Measurements from ENCODE around the gene OR4D1.
A peak's percentile ranks its signal among the peaks of the same experiment; 100 is the strongest.

OR4D1 gene

GRCh38 chr17:58148609-58149008, 425 bp downstream of the OR4D1 start:
- no peak overlapping the region for H3K27ac ChIP-seq (ENCODE audit: low read depth, low read length)
- H3K4me1 ChIP-seq (ENCODE audit: control insufficient read depth in 1 of 2, insufficient read depth in 2 of 2, low read length in 2 of 2) = no peaks in the 10 kb centered on the region
- peaks cover 3 to 9% of the 10 kb centered on the region in 2 donors for H3K9me3 ChIP-seq (ENCODE audit: control insufficient read depth in 1 of 2, low read length in 2 of 2)
- no peaks in the 10 kb centered on the region for H3K36me3 ChIP-seq (ENCODE audit: control insufficient read depth in 1 of 2, insufficient read depth in 2 of 2, low read length in 2 of 2)
- no peak overlapping the region for H3K9ac ChIP-seq (ENCODE audit: low read depth in 1 of 2, low read length in 2 of 2)
- H3K4me3 ChIP-seq (ENCODE audit: low read depth in 1 of 2, low read length in 2 of 2) = no peak overlapping the region
- H3K27me3 ChIP-seq (ENCODE audit: control insufficient read depth in 1 of 2, insufficient read depth in 2 of 2, low read length in 2 of 2) = peaks cover 13 to 18% of the 10 kb centered on the region in 2 donors

GRCh38 chr17:58150394-58150793, 2.2 kb downstream of the OR4D1 start:
- peaks cover 0 to 6% of the 10 kb centered on the region in 2 donors for H3K9me3 ChIP-seq (ENCODE audit: control insufficient read depth in 1 of 2, low read length in 2 of 2)
- H3K27me3 ChIP-seq (ENCODE audit: control insufficient read depth in 1 of 2, insufficient read depth in 2 of 2, low read length in 2 of 2) = peaks cover 18 to 21% of the 10 kb centered on the region in 2 donors
- H3K27ac ChIP-seq (ENCODE audit: low read depth, low read length) = no peak overlapping the region

GRCh38 chr17:58153046-58153445, 4.9 kb downstream of the OR4D1 start:
- H3K9ac ChIP-seq (ENCODE audit: low read depth in 1 of 2, low read length in 2 of 2) = no peak overlapping the region
- H3K36me3 ChIP-seq (ENCODE audit: control insufficient read depth in 1 of 2, insufficient read depth in 2 of 2, low read length in 2 of 2) = no peaks in the 10 kb centered on the region
- no peak overlapping the region for H3K4me3 ChIP-seq (ENCODE audit: low read depth in 1 of 2, low read length in 2 of 2)
- peaks cover 0 to 5% of the 10 kb centered on the region in 2 donors for H3K4me1 ChIP-seq (ENCODE audit: control insufficient read depth in 1 of 2, insufficient read depth in 2 of 2, low read length in 2 of 2)
- H3K27ac ChIP-seq (ENCODE audit: low read depth, low read length) = no peak overlapping the region
- no peaks in the 10 kb centered on the region for H3K9me3 ChIP-seq (ENCODE audit: control insufficient read depth in 1 of 2, low read length in 2 of 2)
- H3K27me3 ChIP-seq (ENCODE audit: control insufficient read depth in 1 of 2, insufficient read depth in 2 of 2, low read length in 2 of 2) = peaks cover 33 to 39% of the 10 kb centered on the region in 2 donors

More at GRCh38 chr17:58150394-58150793, 2.2 kb downstream of the OR4D1 start:
- H3K4me3 ChIP-seq (ENCODE audit: low read depth in 1 of 2, low read length in 2 of 2) = no peak overlapping the region
- H3K36me3 ChIP-seq (ENCODE audit: control insufficient read depth in 1 of 2, insufficient read depth in 2 of 2, low read length in 2 of 2) = no peaks in the 10 kb centered on the region
- no peak overlapping the region for H3K9ac ChIP-seq (ENCODE audit: low read depth in 1 of 2, low read length in 2 of 2)
- H3K4me1 ChIP-seq (ENCODE audit: control insufficient read depth in 1 of 2, insufficient read depth in 2 of 2, low read length in 2 of 2) = no peaks in the 10 kb centered on the region

GRCh38 chr17:58153671-58154070, 5.5 kb downstream of the OR4D1 start:
- Histone ChIP-seq H3K36me3 (ENCODE audit: control insufficient read depth in 1 of 2, insufficient read depth in 2 of 2, low read length in 2 of 2) (no peaks in the 10 kb centered on the region), H3K9me3 (ENCODE audit: control insufficient read depth in 1 of 2, low read length in 2 of 2) (no peaks in the 10 kb centered on the region), H3K4me1 (ENCODE audit: control insufficient read depth in 1 of 2, insufficient read depth in 2 of 2, low read length in 2 of 2) (peaks cover 0 to 5% of the 10 kb centered on the region in 2 donors), H3K27me3 (ENCODE audit: control insufficient read depth in 1 of 2, insufficient read depth in 2 of 2, low read length in 2 of 2) (peaks cover 29 to 36% of the 10 kb centered on the region in 2 donors), H3K9ac (ENCODE audit: low read depth in 1 of 2, low read length in 2 of 2) (no peak overlapping the region), H3K4me3 (ENCODE audit: low read depth in 1 of 2, low read length in 2 of 2) (no peak overlapping the region), H3K27ac (ENCODE audit: low read depth, low read length) (no peak overlapping the region)

- Histone ChIP-seq H3K9me3 (ENCODE audit: control insufficient read depth in 1 of 2, low read length in 2 of 2) (no peaks in the 10 kb centered on the region), H3K4me1 (ENCODE audit: control insufficient read depth in 1 of 2, insufficient read depth in 2 of 2, low read length in 2 of 2) (peaks cover 0 to 5% of the 10 kb centered on the region in 2 donors), H3K9ac (ENCODE audit: low read depth in 1 of 2, low read length in 2 of 2) (no peak overlapping the region), H3K4me3 (ENCODE audit: low read depth in 1 of 2, low read length in 2 of 2) (peak overlapping the region; percentile 14 to 61), H3K27ac (ENCODE audit: low read depth, low read length) (no peak overlapping the region), H3K36me3 (ENCODE audit: control insufficient read depth in 1 of 2, insufficient read depth in 2 of 2, low read length in 2 of 2) (no peaks in the 10 kb centered on the region), H3K27me3 (ENCODE audit: control insufficient read depth in 1 of 2, insufficient read depth in 2 of 2, low read length in 2 of 2) (peaks cover 15 to 30% of the 10 kb centered on the region in 2 donors)
Observed at GRCh38 chr17:58156839-58157803, 8.9 kb downstream of the OR4D1 start.

GRCh38 chr17:58158181-58158580, 10.0 kb downstream of the OR4D1 start:
- no peaks in the 10 kb centered on the region for H3K9me3 ChIP-seq (ENCODE audit: control insufficient read depth in 1 of 2, low read length in 2 of 2)
- no peak overlapping the region for H3K4me3 ChIP-seq (ENCODE audit: low read depth in 1 of 2, low read length in 2 of 2)
- H3K27me3 ChIP-seq (ENCODE audit: control insufficient read depth in 1 of 2, insufficient read depth in 2 of 2, low read length in 2 of 2) = peaks cover 15 to 30% of the 10 kb centered on the region in 2 donors
- no peaks in the 10 kb centered on the region for H3K36me3 ChIP-seq (ENCODE audit: control insufficient read depth in 1 of 2, insufficient read depth in 2 of 2, low read length in 2 of 2)
- peaks cover 0 to 5% of the 10 kb centered on the region in 2 donors for H3K4me1 ChIP-seq (ENCODE audit: control insufficient read depth in 1 of 2, insufficient read depth in 2 of 2, low read length in 2 of 2)
- no peak overlapping the region for H3K27ac ChIP-seq (ENCODE audit: low read depth, low read length)
- H3K9ac ChIP-seq (ENCODE audit: low read depth in 1 of 2, low read length in 2 of 2) = no peak overlapping the region

GRCh38 chr17:58161566-58161965, 13.4 kb downstream of the OR4D1 start:
- peaks cover 19 to 22% of the 10 kb centered on the region in 2 donors for H3K27me3 ChIP-seq (ENCODE audit: control insufficient read depth in 1 of 2, insufficient read depth in 2 of 2, low read length in 2 of 2)
- no peaks in the 10 kb centered on the region for H3K36me3 ChIP-seq (ENCODE audit: control insufficient read depth in 1 of 2, insufficient read depth in 2 of 2, low read length in 2 of 2)
- no peak overlapping the region for H3K27ac ChIP-seq (ENCODE audit: low read depth, low read length)
- H3K4me3 ChIP-seq (ENCODE audit: low read depth in 1 of 2, low read length in 2 of 2) = no peak overlapping the region
- H3K9me3 ChIP-seq (ENCODE audit: control insufficient read depth in 1 of 2, low read length in 2 of 2) = no peaks in the 10 kb centered on the region
- peaks cover 0 to 5% of the 10 kb centered on the region in 2 donors for H3K4me1 ChIP-seq (ENCODE audit: control insufficient read depth in 1 of 2, insufficient read depth in 2 of 2, low read length in 2 of 2)
- no peak overlapping the region for H3K9ac ChIP-seq (ENCODE audit: low read depth in 1 of 2, low read length in 2 of 2)

GRCh38 chr17:58165981-58166380, 17.8 kb downstream of the OR4D1 start:
- H3K4me1 ChIP-seq (ENCODE audit: control insufficient read depth in 1 of 2, insufficient read depth in 2 of 2, low read length in 2 of 2) = peaks cover 0 to 4% of the 10 kb centered on the region in 2 donors
- peaks cover 10% of the 10 kb centered on the region in 2 donors for H3K27me3 ChIP-seq (ENCODE audit: control insufficient read depth in 1 of 2, insufficient read depth in 2 of 2, low read length in 2 of 2)
- H3K4me3 ChIP-seq (ENCODE audit: low read depth in 1 of 2, low read length in 2 of 2) = no peak overlapping the region
- no peak overlapping the region for H3K27ac ChIP-seq (ENCODE audit: low read depth, low read length)
- H3K36me3 ChIP-seq (ENCODE audit: control insufficient read depth in 1 of 2, insufficient read depth in 2 of 2, low read length in 2 of 2) = no peaks in the 10 kb centered on the region
- no peaks in the 10 kb centered on the region for H3K9me3 ChIP-seq (ENCODE audit: control insufficient read depth in 1 of 2, low read length in 2 of 2)
- H3K9ac ChIP-seq (ENCODE audit: low read depth in 1 of 2, low read length in 2 of 2) = no peak overlapping the region

- no peak within 1 kb of the TSS for H3K4me3 ChIP-seq (ENCODE audit: low read depth in 1 of 2, low read length in 2 of 2)
- H3K4me1 ChIP-seq (ENCODE audit: control insufficient read depth in 1 of 2, insufficient read depth in 2 of 2, low read length in 2 of 2) = peaks cover 0 to 4% of the 10 kb centered on the region in 2 donors
- H3K36me3 ChIP-seq (ENCODE audit: control insufficient read depth in 1 of 2, insufficient read depth in 2 of 2, low read length in 2 of 2) = no peaks in the 10 kb centered on the region
- H3K27ac ChIP-seq (ENCODE audit: low read depth, low read length) = no peak within 1 kb of the TSS
- H3K9me3 ChIP-seq (ENCODE audit: control insufficient read depth in 1 of 2, low read length in 2 of 2) = no peaks in the 10 kb centered on the region
- H3K27me3 ChIP-seq (ENCODE audit: control insufficient read depth in 1 of 2, insufficient read depth in 2 of 2, low read length in 2 of 2) = peaks cover 10% of the 10 kb centered on the region in 2 donors
- H3K9ac ChIP-seq (ENCODE audit: low read depth in 1 of 2, low read length in 2 of 2) = no peak within 1 kb of the TSS
Observed at GRCh38 chr17:58166682-58167081, 18.5 kb downstream of the OR4D1 start, which contains the start of gene OR4D2. Gene OR4D2, plus strand, starts transcription at chr17:58166982. Its CDS starts 2,674 bp downstream, at chr17:58169656.

- Histone ChIP-seq H3K27ac (ENCODE audit: low read depth, low read length) (no peak overlapping the region), H3K9ac (ENCODE audit: low read depth in 1 of 2, low read length in 2 of 2) (no peak overlapping the region), H3K4me1 (ENCODE audit: control insufficient read depth in 1 of 2, insufficient read depth in 2 of 2, low read length in 2 of 2) (peaks cover 0 to 4% of the 10 kb centered on the region in 2 donors), H3K27me3 (ENCODE audit: control insufficient read depth in 1 of 2, insufficient read depth in 2 of 2, low read length in 2 of 2) (peaks cover 0 to 10% of the 10 kb centered on the region in 2 donors), H3K9me3 (ENCODE audit: control insufficient read depth in 1 of 2, low read length in 2 of 2) (no peaks in the 10 kb centered on the region), H3K4me3 (ENCODE audit: low read depth in 1 of 2, low read length in 2 of 2) (no peak overlapping the region), H3K36me3 (ENCODE audit: control insufficient read depth in 1 of 2, insufficient read depth in 2 of 2, low read length in 2 of 2) (no peaks in the 10 kb centered on the region)
Observed at GRCh38 chr17:58170622-58171021, 22.4 kb downstream of the OR4D1 start.

All from duodenal mucosa (tissue), 2 donors.